K562 (cell line): ENCODE measurements around the gene ARHGAP9. TPM values are rescaled to one million over a fixed set of nuclear protein-coding genes. Genes with fewer than 3 reads are reported as not detected.

Source experiments
- COPS2 ChIP-seq: fragments of 450-650 bp; conservative IDR thresholded peaks from 2 replicates; pipeline ENCODE4 v1.6.1; 2016; ENCODE audit warnings: mild to moderate bottlenecking, moderate library complexity
- CSDE1 ChIP-seq, 2 experiments: fragments of 450-650 bp; IDR thresholded peaks; 2 replicates each; pipeline ENCODE4 v1.6.1; 2016; ENCODE audit warnings: mild to moderate bottlenecking in 1 of 2
- GATAD2B ChIP-seq: fragments of 450-650 bp; IDR thresholded peaks from 2 replicates; pipeline ENCODE4 v1.6.1; 2017; ENCODE audit warnings: mild to moderate bottlenecking, borderline replicate concordance
- GTF3C2 ChIP-seq: IDR thresholded peaks from 3 replicates; pipeline ENCODE4 v1.6.1; 2011; ENCODE audit warnings: borderline replicate concordance, mild to moderate bottlenecking, moderate library complexity; ENCODE audit not compliant: insufficient read length; ENCODE audit errors: extremely low read depth
- NR4A1 ChIP-seq, 2 experiments: fragments of 250-450 bp in 1 of 2; fragments of 450-650 bp in 1 of 2; sonication (Bioruptor Pico) in 1 of 2; IDR thresholded peaks; 2 replicates each; pipeline versions ENCODE4 v1.4.0 to v1.6.1; 2016 to 2020; ENCODE audit warnings: mild to moderate bottlenecking in 2 of 2, missing compliant biosample characterization in 1 of 2, missing genetic modification characterization in 1 of 2, moderate library complexity in 1 of 2
- POLR2AphosphoS5 ChIP-seq: IDR thresholded peaks from 2 replicates; pipeline ENCODE4 v1.6.1; 2011; ENCODE audit warnings: mild to moderate bottlenecking, low read depth, low read length, moderate library complexity; ENCODE audit not compliant: control insufficient read depth, insufficient read depth
- PYGO2 ChIP-seq: fragments of 450-650 bp; IDR thresholded peaks from 2 replicates; pipeline ENCODE4 v1.6.1; 2016; ENCODE audit warnings: mild to moderate bottlenecking, missing genetic modification characterization, moderate library complexity, missing compliant biosample characterization
- RBM14 ChIP-seq: fragments of 200-400 bp; formaldehyde crosslinking; IDR thresholded peaks from 2 replicates; pipeline ENCODE4 v1.6.1; 2018; ENCODE audit warnings: low read depth, mild to moderate bottlenecking, low read length, moderate library complexity, borderline replicate concordance; ENCODE audit not compliant: insufficient read depth
- RERE ChIP-seq: sonication (generic); formaldehyde crosslinking; IDR thresholded peaks from 2 replicates; pipeline ENCODE4 v1.8.0; 2023; ENCODE audit warnings: missing genetic modification reagents, mild to moderate bottlenecking, borderline replicate concordance
- U2AF1 ChIP-seq: fragments of 200-400 bp; formaldehyde crosslinking; optimal IDR thresholded peaks from 2 replicates; pipeline ENCODE3; 2017; ENCODE audit warnings: mild to moderate bottlenecking, low read depth, low read length, moderate library complexity
- ZNF165 ChIP-seq: fragments of 250-450 bp; sonication (Bioruptor Pico); IDR thresholded peaks from 2 replicates; pipeline ENCODE4 v1.4.0; 2020; ENCODE audit warnings: borderline replicate concordance
- ZNF431 ChIP-seq: sonication (generic); formaldehyde crosslinking; IDR thresholded peaks from 2 replicates; pipeline ENCODE4 v1.8.0; 2022; ENCODE audit warnings: mild to moderate bottlenecking, missing genetic modification reagents
- ZNF445 ChIP-seq: fragments of 250-450 bp; sonication (Bioruptor Pico); IDR thresholded peaks from 2 replicates; pipeline ENCODE4 v1.4.0; 2020; ENCODE audit warnings: low read depth, mild to moderate bottlenecking, moderate library complexity
- polyA plus RNA-seq, 8 experiments: library from polyadenylated mRNA; depleted of rRNA in 4 of 8; stranded (reverse) in 5 of 8; unstranded in 3 of 8; fragments of >200 nt; fragmentation: Nextera tagmentation in 2 of 8; fragmentation: Illumina TruSeq in 1 of 8; extraction: Ambion mirVana in 2 of 8; extraction: Trizol in 1 of 8; gene quantifications; 2 replicates each; pipeline versions ENCODE4 v1.2.1 to v1.2.3, GENCODE V29; 2011 to 2014; ENCODE audit warnings: inconsistent platforms in 1 of 8, missing spikeins in 1 of 8
- total RNA-seq, 7 experiments: library from RNA; depleted of rRNA in 6 of 7; stranded (reverse); fragments of >200 nt in 6 of 7; fragmentation: Illumina TruSeq in 2 of 7; extraction: Trizol in 2 of 7; gene quantifications; 2 replicates each; pipeline versions ENCODE4 v1.2.1 to v1.2.3, GENCODE V29; 2011 to 2021; ENCODE audit warnings: low replicate concordance in 1 of 7
- TF ChIP-seq, protein P1 (sequence below): fragments of 250-450 bp; sonication (Bioruptor Pico); IDR thresholded peaks from 2 replicates; pipeline ENCODE4 v1.8.0; 2022; ENCODE audit warnings: moderate library complexity, mild to moderate bottlenecking, inconsistent platforms

Gene ARHGAP9
- total and polyA plus RNA-seq, 9 of the 15 experiments (the other 6 are each of a cell fraction or from before 2014, with no cell fraction given) = 1.5 to 10.2 (median 5.1) TPM

- TF ChIP-seq, protein P1, sequence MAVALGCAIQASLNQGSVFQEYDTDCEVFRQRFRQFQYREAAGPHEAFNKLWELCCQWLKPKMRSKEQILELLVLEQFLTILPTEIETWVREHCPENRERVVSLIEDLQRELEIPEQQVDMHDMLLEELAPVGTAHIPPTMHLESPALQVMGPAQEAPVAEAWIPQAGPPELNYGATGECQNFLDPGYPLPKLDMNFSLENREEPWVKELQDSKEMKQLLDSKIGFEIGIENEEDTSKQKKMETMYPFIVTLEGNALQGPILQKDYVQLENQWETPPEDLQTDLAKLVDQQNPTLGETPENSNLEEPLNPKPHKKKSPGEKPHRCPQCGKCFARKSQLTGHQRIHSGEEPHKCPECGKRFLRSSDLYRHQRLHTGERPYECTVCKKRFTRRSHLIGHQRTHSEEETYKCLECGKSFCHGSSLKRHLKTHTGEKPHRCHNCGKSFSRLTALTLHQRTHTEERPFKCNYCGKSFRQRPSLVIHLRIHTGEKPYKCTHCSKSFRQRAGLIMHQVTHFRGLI = no peak
- TF ChIP-seq ZNF445 (CRISPR knock-in tag) (no peak), CSDE1 (IDR thresholded peaks at IDR 0.05) (no peak), COPS2 (no peak), ZNF431 (CRISPR knock-in tag) (no peak), GTF3C2 (no peak), PYGO2 (tag) (no peak), U2AF1 (no peak), RERE (CRISPR knock-in tag) (no peak), ZNF165 (no peak), RBM14 (no peak), NR4A1 (CRISPR knock-in tag; IDR thresholded peaks at IDR 0.05) (no peak), NR4A1 (tag; IDR thresholded peaks at IDR 0.05) (no peak), GATAD2B (peak; percentile 63; the same call in 1 of the 2 replicates), POLR2AphosphoS5 (peak; percentile 63; the same call in 1 of the 2 replicates)
Observed at GRCh38 chr12:57430112-57430930, 49.3 kb downstream of the ARHGAP9 start (continued).
